Bronchial epithelial cell (primary cell): ENCODE measurements around the gene KCNG2. TPM values are rescaled to one million over a fixed set of nuclear protein-coding genes. Genes with fewer than 3 reads are reported as not detected.

ENCODE experiments used
- DNase-seq: peaks from one replicate; pipeline ENCODE4 v3.0.0-alpha.2; 2010; ENCODE audit warnings: low read depth
- FAIRE-seq: peaks from 2 replicates; lab custom pipeline; 2011; peaks lifted over from hg19 to GRCh38; lab: Jason Lieb, UNC
- H3K27me3 ChIP-seq: 2 replicates; pipeline ENCODE4 v1.5.1; 2011; ENCODE audit warnings: low read length; ENCODE audit not compliant: control insufficient read depth, insufficient read depth
- H3K36me3 ChIP-seq: 2 replicates; pipeline ENCODE4 v1.5.1; 2011; ENCODE audit warnings: low read length; ENCODE audit not compliant: control insufficient read depth, insufficient read depth
- H3K4me3 ChIP-seq: 2 replicates; pipeline ENCODE4 v1.5.1; 2011; ENCODE audit warnings: mild to moderate bottlenecking, low read depth, low read length, control low read depth
- total RNA-seq: library from RNA; depleted of rRNA; stranded (reverse); fragments of >200 nt; gene quantifications from 2 replicates; pipeline ENCODE4 v1.2.1, GENCODE V29; 2014
- TF ChIP-seq, protein P1 (sequence below): IDR thresholded peaks from 2 replicates; pipeline ENCODE4 v1.5.1; 2011; ENCODE audit warnings: mild to moderate bottlenecking, moderate library complexity, low read length, control low read depth, inconsistent platforms; ENCODE audit not compliant: insufficient read depth, severe bottlenecking

The KCNG2 gene
- total RNA-seq, 1 donor from 2014 or later, result not detected

DNA sequence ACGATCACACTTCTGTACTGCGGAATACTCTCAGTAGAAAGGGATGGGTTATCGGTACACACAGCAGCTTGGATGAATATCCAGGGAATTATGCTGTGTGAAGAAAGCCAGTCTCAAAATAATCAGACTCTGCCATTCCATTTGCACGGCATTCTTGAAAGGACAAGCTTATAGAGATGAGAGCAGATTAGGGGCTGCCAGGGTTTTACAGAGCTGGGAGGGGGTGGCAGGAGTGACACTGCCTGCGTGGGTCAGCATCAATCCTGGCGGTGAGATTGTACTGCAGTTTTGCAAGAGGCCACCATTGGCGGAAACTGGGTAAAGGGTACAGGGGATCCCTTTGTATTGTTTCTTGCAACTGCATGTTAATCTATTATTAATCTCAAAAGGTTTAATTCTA, 16.6 kb downstream of the KCNG2 start:
- DNase-seq, result no peak
- no peak for FAIRE-seq
- no peaks in the 10 kb centered on the region for H3K27me3 ChIP-seq
- no peak overlapping the region for H3K4me3 ChIP-seq
- TF ChIP-seq, protein P1, sequence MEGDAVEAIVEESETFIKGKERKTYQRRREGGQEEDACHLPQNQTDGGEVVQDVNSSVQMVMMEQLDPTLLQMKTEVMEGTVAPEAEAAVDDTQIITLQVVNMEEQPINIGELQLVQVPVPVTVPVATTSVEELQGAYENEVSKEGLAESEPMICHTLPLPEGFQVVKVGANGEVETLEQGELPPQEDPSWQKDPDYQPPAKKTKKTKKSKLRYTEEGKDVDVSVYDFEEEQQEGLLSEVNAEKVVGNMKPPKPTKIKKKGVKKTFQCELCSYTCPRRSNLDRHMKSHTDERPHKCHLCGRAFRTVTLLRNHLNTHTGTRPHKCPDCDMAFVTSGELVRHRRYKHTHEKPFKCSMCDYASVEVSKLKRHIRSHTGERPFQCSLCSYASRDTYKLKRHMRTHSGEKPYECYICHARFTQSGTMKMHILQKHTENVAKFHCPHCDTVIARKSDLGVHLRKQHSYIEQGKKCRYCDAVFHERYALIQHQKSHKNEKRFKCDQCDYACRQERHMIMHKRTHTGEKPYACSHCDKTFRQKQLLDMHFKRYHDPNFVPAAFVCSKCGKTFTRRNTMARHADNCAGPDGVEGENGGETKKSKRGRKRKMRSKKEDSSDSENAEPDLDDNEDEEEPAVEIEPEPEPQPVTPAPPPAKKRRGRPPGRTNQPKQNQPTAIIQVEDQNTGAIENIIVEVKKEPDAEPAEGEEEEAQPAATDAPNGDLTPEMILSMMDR, result no peak
- H3K36me3 ChIP-seq, result no peaks in the 10 kb centered on the region

DNA sequence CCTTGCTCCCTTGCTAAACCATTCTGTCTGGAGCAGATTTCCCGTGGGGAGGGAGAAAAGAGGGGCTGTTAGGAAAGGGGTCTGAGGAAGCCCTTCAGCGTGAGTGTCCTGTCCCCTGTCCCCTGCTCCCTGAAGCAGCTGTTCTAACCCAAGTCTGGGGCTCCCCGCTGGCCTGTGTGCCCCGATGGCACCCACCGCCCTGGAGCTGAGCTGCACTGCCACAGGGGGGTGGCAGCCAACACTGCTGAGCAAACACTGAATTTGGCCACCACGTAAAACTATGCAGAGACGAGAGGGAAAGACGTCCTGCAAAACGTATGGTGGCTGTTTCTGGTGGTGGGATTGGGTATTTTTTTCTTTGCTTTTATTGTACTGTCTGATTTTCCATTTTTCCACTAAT, 17.9 kb downstream of the KCNG2 start:
- no peak for FAIRE-seq
- DNase-seq, result no peak

DNA sequence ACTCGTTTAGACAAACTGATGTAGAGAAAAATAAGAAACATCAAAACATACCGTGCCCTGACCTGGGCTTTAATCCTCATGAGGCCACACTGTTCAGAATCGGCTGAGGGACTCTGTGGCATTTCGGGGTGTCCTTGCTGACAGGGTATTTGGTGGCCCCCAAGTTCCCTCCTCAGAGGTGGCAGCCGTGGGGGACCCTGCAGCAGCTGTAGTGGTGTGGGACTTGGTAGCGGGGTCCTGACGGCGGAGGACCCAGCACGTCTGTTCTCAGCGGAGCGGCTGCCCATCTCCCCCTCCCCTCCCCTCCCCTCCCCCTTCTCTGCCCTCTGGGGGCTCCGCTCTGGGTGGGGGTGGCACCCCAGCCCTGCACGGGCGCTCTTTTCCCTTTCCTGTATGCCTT, 18.4 kb downstream of the KCNG2 start:
- TF ChIP-seq, protein P1, result no peak
- FAIRE-seq, result no peak
- H3K36me3 ChIP-seq, result no peaks in the 10 kb centered on the region
- DNase-seq, result no peak
- no peaks in the 10 kb centered on the region for H3K27me3 ChIP-seq
- no peak overlapping the region for H3K4me3 ChIP-seq

More for the DNA sequence above, 17.9 kb downstream of the KCNG2 start:
- no peaks in the 10 kb centered on the region for H3K36me3 ChIP-seq
- no peak overlapping the region for H3K4me3 ChIP-seq
- H3K27me3 ChIP-seq, result no peaks in the 10 kb centered on the region
- TF ChIP-seq, protein P1, result no peak

DNA sequence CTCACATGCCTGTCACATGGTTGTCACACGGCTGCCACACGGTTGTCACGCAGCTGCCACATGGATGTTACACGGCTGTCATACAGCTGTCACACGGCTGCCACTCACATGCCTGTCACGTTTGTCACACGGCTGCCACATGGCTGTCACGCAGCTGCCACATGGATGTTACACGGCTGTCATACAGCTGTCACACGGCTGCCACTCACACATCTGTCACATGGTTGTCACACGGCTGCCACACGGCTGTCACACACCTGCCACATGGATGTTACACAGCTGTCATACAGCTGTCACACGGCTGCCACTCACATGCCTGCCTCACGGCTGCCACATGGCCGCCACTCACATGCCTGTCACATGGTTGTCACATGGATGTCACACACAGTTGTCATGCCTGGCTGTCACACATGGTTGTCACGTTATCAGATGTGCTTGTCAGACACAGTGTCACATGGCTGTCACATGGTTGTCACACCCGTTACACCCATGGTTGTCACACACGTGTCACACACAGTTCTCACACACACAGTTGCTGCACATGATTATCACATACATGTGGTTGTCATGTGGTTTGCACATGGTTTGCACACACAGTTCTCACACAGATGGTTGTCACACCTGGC, 19.4 kb downstream of the KCNG2 start:
- Histone ChIP-seq H3K27me3 (no peaks in the 10 kb centered on the region), H3K4me3 (no peak overlapping the region), H3K36me3 (no peaks in the 10 kb centered on the region)
- DNase-seq (no peak), FAIRE-seq (peak; percentile 99)
- TF ChIP-seq, protein P1, result no peak

DNA sequence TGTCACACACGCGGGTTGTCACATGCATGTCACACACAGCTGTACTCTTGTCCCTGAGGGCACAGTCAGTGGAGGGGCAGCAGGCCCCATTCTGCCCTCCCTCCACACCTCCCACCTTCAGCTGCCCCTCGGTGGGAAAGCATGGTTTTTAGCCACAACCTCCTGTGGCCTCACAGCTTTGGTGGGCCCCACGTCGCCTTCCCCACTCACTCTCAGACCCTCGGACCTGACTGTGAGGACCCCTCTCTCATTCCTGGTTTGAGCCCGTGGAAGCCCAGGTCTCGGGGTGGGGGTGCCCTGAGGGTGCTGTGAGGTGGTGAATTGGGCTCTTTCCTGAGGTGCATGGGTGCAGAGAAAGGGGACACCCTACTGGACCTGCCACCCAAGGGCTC, 19.9 kb downstream of the KCNG2 start:
- FAIRE-seq, result no peak
- no peak for DNase-seq
- H3K36me3 ChIP-seq, result no peaks in the 10 kb centered on the region
- TF ChIP-seq, protein P1, result no peak
- no peak overlapping the region for H3K4me3 ChIP-seq
- no peaks in the 10 kb centered on the region for H3K27me3 ChIP-seq

DNA sequence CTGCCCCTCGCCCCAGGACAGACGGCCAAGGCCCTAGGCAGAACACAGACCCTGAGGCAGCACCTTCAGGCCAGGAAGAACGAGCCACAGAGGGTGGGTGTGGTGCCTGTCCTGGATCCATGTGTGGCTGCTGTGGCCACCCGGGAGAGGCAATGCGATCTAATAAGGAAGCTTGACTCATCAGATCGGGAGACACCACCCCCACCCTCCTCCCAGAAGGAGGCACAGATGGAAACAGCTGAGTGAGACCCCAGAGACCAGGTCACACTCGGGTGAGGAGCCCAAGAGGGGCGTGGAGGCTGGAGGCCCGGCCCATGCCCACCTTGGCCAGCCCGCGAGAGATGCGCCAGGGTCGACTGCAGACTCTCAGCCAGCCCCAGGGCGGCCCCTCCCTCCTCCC, 20.3 kb downstream of the KCNG2 start:
- TF ChIP-seq, protein P1, result no peak
- Histone ChIP-seq H3K27me3 (no peaks in the 10 kb centered on the region), H3K36me3 (no peaks in the 10 kb centered on the region), H3K4me3 (no peak overlapping the region)
- DNase-seq, result no peak
- no peak for FAIRE-seq
